ENCODE measurements around the gene ZYG11A. TPM values are rescaled to one million over a fixed set of nuclear protein-coding genes. Genes with fewer than 3 reads are reported as not detected.

The ZYG11A gene
- total RNA-seq, 1 donor from 2014 or later, result 1.5 TPM

- H3K4me3 Mint-ChIP-seq, result no peak overlapping the region
- no peak for TF ChIP-seq CTCF (IDR thresholded peaks at IDR 0.05)
- no peaks in the 10 kb centered on the region for H3K9me3 Mint-ChIP-seq
- peaks cover 2% of the 10 kb centered on the region for H3K27me3 Mint-ChIP-seq
- DNase-seq (no peak), ATAC-seq (ENCODE audit: low read depth) (no peak)
- peaks cover 2% of the 10 kb centered on the region for H3K4me1 Mint-ChIP-seq
- no peaks in the 10 kb centered on the region for H3K36me3 Mint-ChIP-seq (ENCODE audit: low read depth)
- intact Hi-C loops (cut with micrococcal nuclease), result no loop called here
- CTCF ChIA-PET, result interaction anchor here (0.7 kb wide), 1 partner anchor 708 kb away, joined by 3 read pairs; no protein-coding TSS in a partner anchor
- POLR2A ChIA-PET, result no interaction called here
- no peak overlapping the region for H3K27ac Mint-ChIP-seq
These were observed 5.9 kb downstream of the ZYG11A start for GRCh38 chr1:52848423-52848822.

- Mint-ChIP-seq H3K36me3 (ENCODE audit: low read depth) (no peaks in the 10 kb centered on the region), H3K27ac (no peak overlapping the region), H3K4me3 (no peak overlapping the region), H3K4me1 (no peaks in the 10 kb centered on the region), H3K27me3 (peaks cover under 1% of the 10 kb centered on the region), H3K9me3 (no peaks in the 10 kb centered on the region)
- DNase-seq (no peak), ATAC-seq (ENCODE audit: low read depth) (no peak)
- intact Hi-C loops (cut with micrococcal nuclease), result no loop called here
- CTCF ChIA-PET, result no interaction called here
- TF ChIP-seq CTCF (IDR thresholded peaks at IDR 0.05), result no peak
- POLR2A ChIA-PET, result interaction anchor here (0.7 to 0.8 kb wide), 2 partner anchors 12 to 921 kb away, joined by 5 to 7 read pairs; no protein-coding TSS in a partner anchor
These were observed 8.4 kb downstream of the ZYG11A start for GRCh38 chr1:52850951-52851350.

- no peak for TF ChIP-seq CTCF (IDR thresholded peaks at IDR 0.05)
- H3K27me3 Mint-ChIP-seq, result no peaks in the 10 kb centered on the region
- no peaks in the 10 kb centered on the region for H3K4me1 Mint-ChIP-seq
- intact Hi-C loops (cut with micrococcal nuclease), result no loop called here
- DNase-seq, result no peak
- H3K9me3 Mint-ChIP-seq, result no peaks in the 10 kb centered on the region
- no peak for ATAC-seq (ENCODE audit: low read depth)
- no peak overlapping the region for H3K4me3 Mint-ChIP-seq
- CTCF ChIA-PET, result no interaction called here
- H3K27ac Mint-ChIP-seq, result no peak overlapping the region
- POLR2A ChIA-PET, result no interaction called here
- H3K36me3 Mint-ChIP-seq (ENCODE audit: low read depth), result no peaks in the 10 kb centered on the region
These were observed 10.3 kb downstream of the ZYG11A start for GRCh38 chr1:52852854-52853253.

- CTCF ChIA-PET, result no interaction called here
- Mint-ChIP-seq H3K27ac (no peak overlapping the region), H3K4me1 (no peaks in the 10 kb centered on the region), H3K27me3 (no peaks in the 10 kb centered on the region), H3K9me3 (no peaks in the 10 kb centered on the region), H3K36me3 (ENCODE audit: low read depth) (no peaks in the 10 kb centered on the region), H3K4me3 (no peak overlapping the region)
- POLR2A ChIA-PET, result no interaction called here
- TF ChIP-seq CTCF (IDR thresholded peaks at IDR 0.05), result no peak
- ATAC-seq (ENCODE audit: low read depth), result no peak
- intact Hi-C loops (cut with micrococcal nuclease), result no loop called here
- no peak for DNase-seq
These were observed 13.0 kb downstream of the ZYG11A start for GRCh38 chr1:52855584-52855983.

GRCh38 chr1:52856026-52856425, 13.5 kb downstream of the ZYG11A start:
- TF ChIP-seq CTCF (IDR thresholded peaks at IDR 0.05), result no peak
- H3K9me3 Mint-ChIP-seq, result no peaks in the 10 kb centered on the region
- intact Hi-C loops (cut with micrococcal nuclease), result no loop called here
- POLR2A ChIA-PET, result no interaction called here
- H3K4me3 Mint-ChIP-seq, result no peak overlapping the region
- no peaks in the 10 kb centered on the region for H3K4me1 Mint-ChIP-seq
- no peak overlapping the region for H3K27ac Mint-ChIP-seq
- no peaks in the 10 kb centered on the region for H3K36me3 Mint-ChIP-seq (ENCODE audit: low read depth)
- H3K27me3 Mint-ChIP-seq, result no peaks in the 10 kb centered on the region
- DNase-seq, result no peak
- CTCF ChIA-PET, result no interaction called here
- ATAC-seq (ENCODE audit: low read depth), result no peak

Measured in activated B cell treated with CpG ODN at 0.5 μM for 24 hours (primary cell).